ENCODE measurements around the gene DGCR6L.
"Not testable (repeated sequence)": the region's sequence is repeated elsewhere in the genome, so short reads cannot be mapped to it uniquely, and the experiment has no call there.

GRCh38 chr22:20346553-20346952 lies 26.7 kb upstream of the DGCR6L start:
- TF ChIP-seq POLR2AphosphoS5, POLR2A, CTCF (IDR thresholded peaks at IDR 0.05): not testable (repeated sequence)
